ENCODE measurements around the gene SSH2.
A peak's percentile ranks its signal among the peaks of the same experiment; 100 is the strongest.

The SSH2 gene

GRCh38 chr17:29620271-29620670 is 309.8 kb downstream of the SSH2 start:
- no peak for DNase-seq

DNA sequence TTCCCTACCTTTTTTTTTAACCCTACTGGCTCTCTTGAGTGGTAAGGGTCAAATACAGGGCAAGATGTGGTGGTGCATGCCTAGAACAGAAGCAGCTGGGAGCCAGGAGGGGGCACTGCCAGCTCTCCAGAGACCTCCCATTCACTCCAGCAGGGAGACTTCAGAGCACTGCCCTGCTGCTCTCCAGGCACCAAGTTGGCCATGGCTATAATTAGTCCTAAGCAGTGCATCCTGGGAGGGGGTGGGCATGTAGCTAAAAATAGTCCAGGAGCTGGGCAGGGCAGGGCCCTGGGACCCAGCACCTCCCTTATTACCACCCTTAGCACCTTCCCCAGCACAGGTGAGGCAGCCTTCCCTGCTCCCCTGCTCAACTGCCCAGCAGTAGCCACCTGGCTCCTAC is 310.8 kb downstream of the SSH2 start:
- DNase-seq, result no peak

GRCh38 chr17:29618272-29619065 is 311.6 kb downstream of the SSH2 start:
- no peak for DNase-seq

GRCh38 chr17:29617481-29618271 is 312.4 kb downstream of the SSH2 start:
- peak; percentile 73 for DNase-seq

GRCh38 chr17:29617125-29617480 is 312.9 kb downstream of the SSH2 start:
- DNase-seq, result peak; percentile 82

GRCh38 chr17:29616300-29617048 is 313.6 kb downstream of the SSH2 start:
- no peak for DNase-seq

- peak; percentile 95 for DNase-seq
Observed at GRCh38 chr17:29615492-29616299, 314.3 kb downstream of the SSH2 start.

- DNase-seq, result peak; percentile 33
Observed at GRCh38 chr17:29615048-29615385, 315.0 kb downstream of the SSH2 start.

DNA sequence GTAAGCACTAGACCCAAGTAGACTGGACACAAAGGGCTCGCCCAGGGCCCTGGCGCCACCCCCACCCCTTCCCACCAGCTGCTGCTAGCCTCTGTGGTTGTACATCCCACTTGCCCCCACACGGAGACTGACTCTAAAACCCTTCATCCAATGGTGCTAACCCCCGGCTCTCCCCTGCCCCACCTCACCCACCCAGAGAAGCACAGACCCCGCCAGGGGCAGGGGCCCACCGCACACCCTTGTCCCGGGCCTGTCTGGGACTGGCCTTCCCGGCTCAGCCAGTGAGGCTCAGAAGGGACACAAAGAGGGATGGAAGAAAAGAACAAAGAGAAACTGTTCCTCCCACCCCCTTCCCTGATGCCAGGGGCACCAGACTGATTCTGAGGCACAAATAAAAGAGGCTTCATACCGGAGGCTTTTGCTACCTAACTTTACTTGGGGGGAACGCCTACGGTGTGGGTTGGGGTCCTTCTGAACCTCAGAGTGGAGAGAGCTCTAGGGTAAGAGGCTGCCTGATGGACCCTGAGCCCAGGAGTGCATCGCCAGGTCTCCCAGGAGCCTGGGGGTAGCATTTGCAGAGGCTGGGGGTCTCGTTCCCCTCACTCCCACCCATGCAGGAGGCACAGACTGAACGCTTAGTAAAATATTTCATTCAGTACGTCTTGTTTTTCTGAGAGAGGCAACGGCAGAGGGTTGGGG is 315.5 kb downstream of the SSH2 start:
- peak; percentile 56 for DNase-seq

DNA sequence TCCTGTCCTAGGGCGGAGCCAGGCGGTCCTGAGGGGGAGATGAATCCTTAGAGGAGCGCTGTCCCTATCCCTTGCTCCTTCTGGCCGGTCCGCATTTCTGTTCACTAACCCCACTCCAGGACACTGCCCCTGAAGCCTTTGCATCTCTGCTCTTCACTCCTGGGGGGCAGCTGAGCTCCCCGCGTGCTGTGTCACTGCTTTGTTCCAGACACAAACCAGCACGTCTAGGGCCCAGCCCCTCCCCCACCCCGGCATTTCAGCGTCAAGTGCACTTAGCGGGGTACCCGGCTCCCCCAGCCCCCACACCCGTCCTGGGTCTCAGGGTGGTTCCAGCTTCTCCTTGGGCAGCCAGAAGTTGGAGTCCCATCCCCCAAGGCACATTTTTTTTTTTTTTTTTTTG is 316.2 kb downstream of the SSH2 start:
- DNase-seq, result no peak

DNA sequence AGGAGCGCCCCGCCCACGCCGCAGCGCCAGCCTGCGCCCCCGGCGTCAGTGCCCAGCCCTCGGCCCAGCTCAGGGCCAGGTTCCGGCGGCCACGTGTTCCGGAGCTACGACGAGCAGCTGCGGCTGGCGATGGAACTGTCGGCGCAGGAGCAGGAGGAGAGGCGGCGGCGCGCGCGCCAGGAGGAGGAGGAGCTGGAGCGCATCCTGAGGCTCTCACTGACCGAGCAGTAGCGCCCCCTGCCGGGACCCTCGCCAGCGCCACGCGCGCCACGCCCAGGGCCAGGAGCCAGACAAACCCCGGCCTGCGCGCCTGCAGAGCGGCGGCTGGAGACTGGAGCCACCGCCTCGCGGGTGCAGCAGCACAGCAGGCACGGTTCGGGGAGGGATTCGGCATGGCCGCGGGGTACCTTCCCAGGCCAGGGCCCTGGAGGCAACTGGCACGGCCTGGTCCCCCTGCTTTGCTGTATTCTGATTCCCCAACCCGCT is 316.6 kb downstream of the SSH2 start:
- peak; percentile 94 for DNase-seq

DNA sequence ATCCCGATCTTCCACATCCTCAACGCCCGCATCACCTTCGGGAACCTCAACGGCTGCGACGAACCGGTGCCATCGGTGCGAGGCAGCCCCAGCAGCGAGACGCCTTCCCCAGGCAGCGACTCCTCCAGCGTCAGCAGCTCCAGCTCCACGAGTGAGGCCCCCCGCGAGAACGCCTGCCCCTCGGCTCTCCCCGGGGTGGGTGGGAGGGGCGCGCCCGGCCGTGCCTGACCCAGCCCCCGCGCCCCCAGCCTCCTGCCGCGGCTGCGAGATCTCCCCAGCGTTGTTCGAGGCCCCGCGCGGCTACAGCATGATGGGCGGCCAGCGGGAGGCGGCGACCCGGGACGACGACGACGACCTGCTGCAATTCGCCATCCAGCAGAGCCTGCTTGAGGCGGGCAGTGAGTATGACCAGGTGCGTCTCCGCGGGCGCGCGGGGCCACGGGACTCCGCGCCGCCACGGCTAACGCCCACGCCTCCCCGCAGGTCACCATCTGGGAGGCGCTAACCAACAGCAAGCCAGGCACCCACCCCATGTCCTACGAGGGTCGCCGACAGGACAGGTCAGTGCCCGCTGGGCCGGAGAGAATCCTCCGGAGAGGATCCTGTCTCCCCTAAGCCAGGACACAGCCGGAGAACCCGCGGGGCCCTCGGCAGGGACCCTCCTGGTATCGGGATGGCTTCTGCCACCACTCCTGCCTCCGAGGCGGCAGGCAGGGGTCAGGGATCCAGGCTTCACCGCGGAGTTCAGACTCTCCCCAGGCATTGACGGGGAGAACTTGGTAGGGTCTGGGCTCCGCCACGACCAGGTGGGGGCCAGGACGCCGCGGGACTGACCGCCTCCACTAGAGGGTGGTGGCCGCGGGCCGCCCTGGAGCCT is 317.4 kb downstream of the SSH2 start:
- no peak for DNase-seq

DNA sequence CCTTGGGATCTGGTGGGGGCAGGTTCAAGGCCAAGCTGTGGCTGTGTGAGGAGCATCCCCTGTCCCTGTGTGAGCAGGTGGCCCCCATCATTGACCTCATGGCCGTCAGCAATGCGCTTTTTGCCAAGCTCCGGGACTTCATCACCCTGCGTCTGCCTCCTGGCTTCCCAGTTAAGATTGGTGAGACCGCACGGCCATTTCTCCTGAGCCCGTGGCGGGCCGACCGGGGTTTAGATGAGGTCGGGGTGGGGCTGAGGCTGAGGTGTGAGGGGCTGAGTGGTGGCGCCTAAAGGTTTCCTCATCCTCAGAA is 318.0 kb downstream of the SSH2 start:
- DNase-seq, result no peak

- no peak for DNase-seq
Observed at GRCh38 chr17:29611351-29612093, 318.5 kb downstream of the SSH2 start.

GRCh38 chr17:29610395-29610794 is 319.6 kb downstream of the SSH2 start:
- no peak for DNase-seq

DNA sequence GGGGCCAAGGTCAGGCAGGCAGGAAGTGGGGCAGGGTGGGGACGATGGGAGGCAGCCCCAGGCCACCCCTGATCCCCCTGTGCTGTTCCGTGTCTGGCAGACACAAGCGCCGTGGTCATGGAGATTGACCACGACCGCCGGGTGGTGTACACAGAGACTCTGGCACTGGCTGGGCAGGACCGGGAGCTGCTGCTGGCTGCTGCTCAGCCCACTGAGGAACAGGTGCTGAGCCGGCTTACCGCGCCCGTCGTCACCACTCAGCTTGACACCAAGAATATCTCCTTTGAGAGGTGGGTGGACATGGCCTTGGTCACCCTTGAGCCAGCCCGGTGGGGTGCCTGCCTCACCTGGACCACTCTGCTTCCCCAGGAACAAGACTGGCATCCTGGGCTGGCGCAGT is 321.0 kb downstream of the SSH2 start:
- no peak for DNase-seq

DNA sequence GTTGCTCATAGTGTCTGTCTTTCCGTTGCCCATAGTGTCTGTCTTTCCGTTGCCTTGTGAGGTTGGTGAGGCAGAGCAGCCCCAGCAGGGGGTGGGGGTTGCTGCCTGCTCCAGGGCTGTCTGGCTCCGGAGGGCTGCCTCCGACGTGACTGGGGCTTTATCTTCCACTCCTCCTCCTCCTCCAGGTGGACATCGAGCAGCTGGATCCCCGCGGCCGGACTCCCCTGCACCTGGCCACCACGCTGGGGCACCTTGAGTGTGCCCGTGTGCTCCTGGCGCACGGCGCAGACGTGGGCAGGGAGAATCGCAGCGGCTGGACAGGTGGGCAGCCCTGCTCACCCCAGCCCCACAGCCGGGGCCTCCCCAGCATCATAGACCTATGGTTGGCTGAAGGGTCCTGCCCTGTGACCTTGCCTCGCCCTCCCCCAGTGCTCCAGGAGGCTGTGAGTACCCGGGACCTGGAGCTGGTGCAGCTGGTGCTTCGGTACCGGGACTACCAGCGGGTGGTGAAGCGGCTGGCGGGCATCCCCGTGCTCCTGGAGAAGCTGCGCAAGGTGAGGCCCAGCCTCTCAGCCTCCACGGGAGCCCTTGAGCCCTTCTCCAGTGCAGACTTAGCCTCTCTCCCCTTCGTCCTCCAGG is 322.4 kb downstream of the SSH2 start:
- no peak for DNase-seq

- no peak for DNase-seq
Observed at GRCh38 chr17:29603109-29603674, 326.8 kb downstream of the SSH2 start.

GRCh38 chr17:29597361-29598172 is 332.5 kb downstream of the SSH2 start:
- no peak for DNase-seq
